Measurements from ENCODE around the gene MORN5.

MORN5 gene

GRCh38 chr9:122118343-122119165, 41.2 kb upstream of the MORN5 start:
- no peak overlapping the region for H3K9ac ChIP-seq (ENCODE audit: low read length)
- no peak for DNase-seq (ENCODE audit: low read depth)
- no peaks in the 10 kb centered on the region for H3K36me3 ChIP-seq (ENCODE audit: control insufficient read depth, insufficient read depth, low read length, severe bottlenecking)
- H3K27me3 ChIP-seq (replicated peaks; ENCODE audit: control insufficient read depth, insufficient read depth, low read length) = peaks cover 33% of the 10 kb centered on the region
- H3K4me3 ChIP-seq (ENCODE audit: low read length) = no peak overlapping the region
- H3K4me1 ChIP-seq (ENCODE audit: control insufficient read depth, insufficient read depth, low read length) = no peaks in the 10 kb centered on the region
- H3K9me3 ChIP-seq (ENCODE audit: control insufficient read depth, low read length) = no peaks in the 10 kb centered on the region

- DNase-seq (ENCODE audit: low read depth) = no peak
- Histone ChIP-seq H3K36me3 (ENCODE audit: control insufficient read depth, insufficient read depth, low read length, severe bottlenecking) (no peaks in the 10 kb centered on the region), H3K9me3 (ENCODE audit: control insufficient read depth, low read length) (no peaks in the 10 kb centered on the region), H3K4me3 (ENCODE audit: low read length) (no peak overlapping the region), H3K27me3 (replicated peaks; ENCODE audit: control insufficient read depth, insufficient read depth, low read length) (peaks cover 30% of the 10 kb centered on the region), H3K9ac (ENCODE audit: low read length) (no peak overlapping the region), H3K4me1 (ENCODE audit: control insufficient read depth, insufficient read depth, low read length) (no peaks in the 10 kb centered on the region)
These were observed 40.6 kb upstream of the MORN5 start for GRCh38 chr9:122119166-122119521.

DNA sequence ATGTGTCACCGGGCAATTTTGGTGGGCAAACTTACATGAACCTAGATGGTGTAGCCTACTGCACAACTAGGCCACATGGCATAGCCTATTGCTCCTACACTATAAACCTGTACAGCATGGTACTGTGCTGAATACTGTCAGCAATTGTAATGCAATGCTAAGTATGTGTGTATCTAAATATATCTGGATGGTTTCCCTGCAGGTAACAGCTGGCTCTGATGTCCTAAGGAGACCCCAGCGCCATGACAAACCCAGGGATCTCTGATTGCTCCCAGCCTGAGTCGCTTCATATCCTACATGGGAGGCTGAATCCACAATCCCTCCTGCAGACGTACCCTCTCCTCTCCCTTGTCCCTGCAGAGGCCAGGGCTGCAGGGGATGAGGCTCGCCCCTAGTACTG, 40.0 kb upstream of the MORN5 start:
- H3K4me1 ChIP-seq (ENCODE audit: control insufficient read depth, insufficient read depth, low read length) = no peaks in the 10 kb centered on the region
- no peak overlapping the region for H3K4me3 ChIP-seq (ENCODE audit: low read length)
- no peak for DNase-seq (ENCODE audit: low read depth)
- no peaks in the 10 kb centered on the region for H3K9me3 ChIP-seq (ENCODE audit: control insufficient read depth, low read length)
- H3K27me3 ChIP-seq (replicated peaks; ENCODE audit: control insufficient read depth, insufficient read depth, low read length) = peaks cover 30% of the 10 kb centered on the region
- H3K36me3 ChIP-seq (ENCODE audit: control insufficient read depth, insufficient read depth, low read length, severe bottlenecking) = no peaks in the 10 kb centered on the region
- H3K9ac ChIP-seq (ENCODE audit: low read length) = no peak overlapping the region

GRCh38 chr9:122120316-122121071, 39.2 kb upstream of the MORN5 start:
- Histone ChIP-seq H3K36me3 (ENCODE audit: control insufficient read depth, insufficient read depth, low read length, severe bottlenecking) (no peaks in the 10 kb centered on the region), H3K9me3 (ENCODE audit: control insufficient read depth, low read length) (no peaks in the 10 kb centered on the region), H3K27me3 (replicated peaks; ENCODE audit: control insufficient read depth, insufficient read depth, low read length) (peaks cover 24% of the 10 kb centered on the region), H3K9ac (ENCODE audit: low read length) (no peak overlapping the region), H3K4me3 (ENCODE audit: low read length) (no peak overlapping the region), H3K4me1 (ENCODE audit: control insufficient read depth, insufficient read depth, low read length) (no peaks in the 10 kb centered on the region)
- DNase-seq (ENCODE audit: low read depth) = no peak

- no peaks in the 10 kb centered on the region for H3K9me3 ChIP-seq (ENCODE audit: control insufficient read depth, low read length)
- DNase-seq (ENCODE audit: low read depth) = no peak
- peaks cover 7% of the 10 kb centered on the region for H3K4me1 ChIP-seq (ENCODE audit: control insufficient read depth, insufficient read depth, low read length)
- H3K27me3 ChIP-seq (replicated peaks; ENCODE audit: control insufficient read depth, insufficient read depth, low read length) = peaks cover 17% of the 10 kb centered on the region
- no peak overlapping the region for H3K4me3 ChIP-seq (ENCODE audit: low read length)
- H3K9ac ChIP-seq (ENCODE audit: low read length) = no peak overlapping the region
- H3K36me3 ChIP-seq (ENCODE audit: control insufficient read depth, insufficient read depth, low read length, severe bottlenecking) = no peaks in the 10 kb centered on the region
These were observed 38.3 kb upstream of the MORN5 start for GRCh38 chr9:122121391-122121790.

DNA sequence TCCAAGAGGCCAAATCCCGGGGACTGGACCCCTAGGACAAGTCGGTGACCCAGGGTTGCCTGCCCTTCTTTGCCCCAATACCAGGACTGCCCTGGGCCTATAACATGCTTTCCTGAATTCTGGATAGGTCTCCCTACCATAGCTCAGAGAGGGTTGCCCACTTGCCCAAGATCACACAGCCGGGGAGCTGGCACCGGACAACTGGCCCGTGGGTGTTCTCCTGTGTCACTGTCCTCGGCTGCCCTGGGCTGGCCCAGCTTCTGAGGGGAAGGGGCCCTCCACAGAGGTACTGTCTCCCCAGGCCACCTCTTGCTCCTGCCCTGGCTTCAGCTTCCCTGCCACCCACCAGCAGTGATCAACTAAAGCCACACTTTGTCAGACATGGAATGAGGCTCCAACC, 37.8 kb upstream of the MORN5 start:
- H3K4me3 ChIP-seq (ENCODE audit: low read length) = no peak overlapping the region
- no peak for DNase-seq (ENCODE audit: low read depth)
- no peak overlapping the region for H3K9ac ChIP-seq (ENCODE audit: low read length)
- peaks cover 10% of the 10 kb centered on the region for H3K4me1 ChIP-seq (ENCODE audit: control insufficient read depth, insufficient read depth, low read length)
- no peaks in the 10 kb centered on the region for H3K9me3 ChIP-seq (ENCODE audit: control insufficient read depth, low read length)
- H3K27me3 ChIP-seq (replicated peaks; ENCODE audit: control insufficient read depth, insufficient read depth, low read length) = peaks cover 12% of the 10 kb centered on the region
- no peaks in the 10 kb centered on the region for H3K36me3 ChIP-seq (ENCODE audit: control insufficient read depth, insufficient read depth, low read length, severe bottlenecking)

- Histone ChIP-seq H3K4me1 (ENCODE audit: control insufficient read depth, insufficient read depth, low read length) (peaks cover 10% of the 10 kb centered on the region), H3K36me3 (ENCODE audit: control insufficient read depth, insufficient read depth, low read length, severe bottlenecking) (no peaks in the 10 kb centered on the region), H3K4me3 (ENCODE audit: low read length) (no peak overlapping the region), H3K9me3 (ENCODE audit: control insufficient read depth, low read length) (no peaks in the 10 kb centered on the region), H3K27me3 (replicated peaks; ENCODE audit: control insufficient read depth, insufficient read depth, low read length) (peaks cover 9% of the 10 kb centered on the region), H3K9ac (ENCODE audit: low read length) (no peak overlapping the region)
- DNase-seq (ENCODE audit: low read depth) = no peak
These were observed 37.2 kb upstream of the MORN5 start for GRCh38 chr9:122122468-122122867.

GRCh38 chr9:122122903-122123632, 36.6 kb upstream of the MORN5 start:
- Histone ChIP-seq H3K9me3 (ENCODE audit: control insufficient read depth, low read length) (no peaks in the 10 kb centered on the region), H3K27me3 (replicated peaks; ENCODE audit: control insufficient read depth, insufficient read depth, low read length) (peaks cover 9% of the 10 kb centered on the region)

GRCh38 chr9:122124048-122124447, 35.7 kb upstream of the MORN5 start:
- no peaks in the 10 kb centered on the region for H3K9me3 ChIP-seq (ENCODE audit: control insufficient read depth, low read length)
- no peak overlapping the region for H3K4me3 ChIP-seq (ENCODE audit: low read length)
- peaks cover 10% of the 10 kb centered on the region for H3K4me1 ChIP-seq (ENCODE audit: control insufficient read depth, insufficient read depth, low read length)
- peaks cover 9% of the 10 kb centered on the region for H3K27me3 ChIP-seq (replicated peaks; ENCODE audit: control insufficient read depth, insufficient read depth, low read length)
- DNase-seq (ENCODE audit: low read depth) = no peak
- no peak overlapping the region for H3K9ac ChIP-seq (ENCODE audit: low read length)
- H3K36me3 ChIP-seq (ENCODE audit: control insufficient read depth, insufficient read depth, low read length, severe bottlenecking) = no peaks in the 10 kb centered on the region

More at GRCh38 chr9:122122903-122123632, 36.6 kb upstream of the MORN5 start:
- no peaks in the 10 kb centered on the region for H3K36me3 ChIP-seq (ENCODE audit: control insufficient read depth, insufficient read depth, low read length, severe bottlenecking)
- no peak overlapping the region for H3K4me3 ChIP-seq (ENCODE audit: low read length)
- peak; percentile 85 for DNase-seq (ENCODE audit: low read depth)
- H3K4me1 ChIP-seq (ENCODE audit: control insufficient read depth, insufficient read depth, low read length) = peaks cover 10% of the 10 kb centered on the region
- no peak overlapping the region for H3K9ac ChIP-seq (ENCODE audit: low read length)

GRCh38 chr9:122124528-122124927, 35.2 kb upstream of the MORN5 start:
- Histone ChIP-seq H3K4me1 (ENCODE audit: control insufficient read depth, insufficient read depth, low read length) (peaks cover 10% of the 10 kb centered on the region), H3K4me3 (ENCODE audit: low read length) (no peak overlapping the region), H3K9me3 (ENCODE audit: control insufficient read depth, low read length) (no peaks in the 10 kb centered on the region), H3K9ac (ENCODE audit: low read length) (no peak overlapping the region), H3K36me3 (ENCODE audit: control insufficient read depth, insufficient read depth, low read length, severe bottlenecking) (no peaks in the 10 kb centered on the region), H3K27me3 (replicated peaks; ENCODE audit: control insufficient read depth, insufficient read depth, low read length) (peaks cover 9% of the 10 kb centered on the region)
- DNase-seq (ENCODE audit: low read depth) = no peak

DNA sequence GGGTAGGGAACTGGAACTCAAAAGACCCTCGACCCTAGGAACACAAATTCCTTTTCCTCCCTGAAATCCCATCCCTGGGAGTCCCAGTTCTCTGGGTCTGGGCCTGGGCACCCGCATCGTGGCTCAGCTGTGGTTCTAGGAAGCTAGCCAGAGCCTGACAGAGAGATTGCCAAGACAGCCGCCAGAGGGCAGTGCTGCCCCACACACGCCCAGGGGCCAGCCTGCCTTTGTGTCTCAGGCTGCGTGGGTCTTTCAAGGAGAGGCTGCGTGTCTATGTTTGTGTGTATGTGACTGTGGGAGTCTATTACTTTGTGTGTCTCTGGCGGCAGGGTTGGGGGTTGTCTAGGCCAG, 34.6 kb upstream of the MORN5 start:
- H3K9ac ChIP-seq (ENCODE audit: low read length) = no peak overlapping the region
- H3K36me3 ChIP-seq (ENCODE audit: control insufficient read depth, insufficient read depth, low read length, severe bottlenecking) = no peaks in the 10 kb centered on the region
- peaks cover 9% of the 10 kb centered on the region for H3K27me3 ChIP-seq (replicated peaks; ENCODE audit: control insufficient read depth, insufficient read depth, low read length)
- peak; percentile 93 for DNase-seq (ENCODE audit: low read depth)
- H3K4me1 ChIP-seq (ENCODE audit: control insufficient read depth, insufficient read depth, low read length) = peaks cover 10% of the 10 kb centered on the region
- no peak overlapping the region for H3K4me3 ChIP-seq (ENCODE audit: low read length)
- no peaks in the 10 kb centered on the region for H3K9me3 ChIP-seq (ENCODE audit: control insufficient read depth, low read length)
